Activated naive CD8-positive, alpha-beta T cell (primary cell): Measurements from ENCODE around the gene ACADVL.

Experiments used
- H3K27ac Mint-ChIP-seq: one replicate; pipeline ENCODE4 v1.8.0; 2021; ENCODE audit warnings: mixed read lengths
- H3K27me3 Mint-ChIP-seq: one replicate; pipeline ENCODE4 v1.8.0; 2021; ENCODE audit warnings: mixed read lengths
- H3K36me3 Mint-ChIP-seq: one replicate; pipeline ENCODE4 v1.8.0; 2021; ENCODE audit warnings: mixed read lengths
- H3K4me1 Mint-ChIP-seq: one replicate; pipeline ENCODE4 v1.8.0; 2021; ENCODE audit warnings: low read depth, mixed read lengths
- H3K4me3 Mint-ChIP-seq: one replicate; pipeline ENCODE4 v1.8.0; 2021; ENCODE audit warnings: mild to moderate bottlenecking, mixed read lengths
- H3K9me3 Mint-ChIP-seq: one replicate; pipeline ENCODE4 v1.8.0; 2021; ENCODE audit warnings: low read depth, mixed read lengths

The ACADVL gene

GRCh38 chr17:7233701-7234082 is 14.0 kb downstream of the ACADVL start:
- no peaks in the 10 kb centered on the region for H3K9me3 Mint-ChIP-seq
- peaks cover 49% of the 10 kb centered on the region for H3K4me1 Mint-ChIP-seq
- H3K27ac Mint-ChIP-seq: peak overlapping the region; percentile 95
- no peaks in the 10 kb centered on the region for H3K27me3 Mint-ChIP-seq
- peaks cover 5% of the 10 kb centered on the region for H3K36me3 Mint-ChIP-seq
- H3K4me3 Mint-ChIP-seq: peak overlapping the region; percentile 96

GRCh38 chr17:7234083-7234951 is 14.6 kb downstream of the ACADVL start, which contains the start of gene DVL2:
TSS of gene DVL2 (minus strand) at chr17:7234517. CDS start at chr17:7234262, 255 bp downstream.
- Mint-ChIP-seq H3K4me3 (peak within 1 kb of the TSS; percentile 96), H3K4me1 (peaks cover 49% of the 10 kb centered on the region), H3K36me3 (peaks cover 5% of the 10 kb centered on the region)

GRCh38 chr17:7235693-7236665 is 16.2 kb downstream of the ACADVL start:
- Mint-ChIP-seq H3K27me3 (no peaks in the 10 kb centered on the region), H3K4me3 (peak overlapping the region; percentile 96), H3K4me1 (peaks cover 60% of the 10 kb centered on the region), H3K9me3 (no peaks in the 10 kb centered on the region), H3K36me3 (peaks cover 5% of the 10 kb centered on the region), H3K27ac (peak overlapping the region; percentile 65)

More at GRCh38 chr17:7234083-7234951, 14.6 kb downstream of the ACADVL start, which contains the start of gene DVL2:
- peak within 1 kb of the TSS; percentile 95 for H3K27ac Mint-ChIP-seq
- no peaks in the 10 kb centered on the region for H3K27me3 Mint-ChIP-seq
- no peaks in the 10 kb centered on the region for H3K9me3 Mint-ChIP-seq

GRCh38 chr17:7236808-7237207 is 17.1 kb downstream of the ACADVL start:
- Mint-ChIP-seq H3K4me3 (peak overlapping the region; percentile 97), H3K4me1 (peaks cover 67% of the 10 kb centered on the region), H3K27ac (peak overlapping the region; percentile 65), H3K36me3 (peaks cover 5% of the 10 kb centered on the region), H3K9me3 (no peaks in the 10 kb centered on the region), H3K27me3 (no peaks in the 10 kb centered on the region)

- Mint-ChIP-seq H3K36me3 (peaks cover 2% of the 10 kb centered on the region), H3K4me3 (peak overlapping the region; percentile 97), H3K27me3 (no peaks in the 10 kb centered on the region), H3K9me3 (no peaks in the 10 kb centered on the region), H3K27ac (peak overlapping the region; percentile 65), H3K4me1 (peaks cover 66% of the 10 kb centered on the region)
Measured at GRCh38 chr17:7237266-7237760, 17.6 kb downstream of the ACADVL start.

GRCh38 chr17:7237761-7238419 is 18.2 kb downstream of the ACADVL start:
- Mint-ChIP-seq H3K27ac (peak overlapping the region; percentile 65), H3K36me3 (peaks cover 2% of the 10 kb centered on the region), H3K27me3 (no peaks in the 10 kb centered on the region), H3K4me1 (peaks cover 66% of the 10 kb centered on the region), H3K9me3 (no peaks in the 10 kb centered on the region), H3K4me3 (peak overlapping the region; percentile 97)

- Mint-ChIP-seq H3K36me3 (peaks cover 2% of the 10 kb centered on the region), H3K4me1 (peaks cover 67% of the 10 kb centered on the region), H3K27ac (peak overlapping the region; percentile 91), H3K4me3 (peak overlapping the region; percentile 97), H3K9me3 (no peaks in the 10 kb centered on the region), H3K27me3 (no peaks in the 10 kb centered on the region)
Measured at GRCh38 chr17:7238420-7239090, 18.8 kb downstream of the ACADVL start.

- H3K4me3 Mint-ChIP-seq: peak within 1 kb of the TSS; percentile 97
- H3K27me3 Mint-ChIP-seq: no peaks in the 10 kb centered on the region
- peak within 1 kb of the TSS; percentile 91 for H3K27ac Mint-ChIP-seq
- peaks cover 64% of the 10 kb centered on the region for H3K4me1 Mint-ChIP-seq
- H3K36me3 Mint-ChIP-seq: peaks cover 2% of the 10 kb centered on the region
- no peaks in the 10 kb centered on the region for H3K9me3 Mint-ChIP-seq
Measured at GRCh38 chr17:7239091-7240027, 19.6 kb downstream of the ACADVL start, which contains the start of gene PHF23. TSS of gene PHF23 (minus strand) at chr17:7239457. CDS start at chr17:7239279, 178 bp downstream.

GRCh38 chr17:7240375-7240774 is 20.6 kb downstream of the ACADVL start:
- no peaks in the 10 kb centered on the region for H3K27me3 Mint-ChIP-seq
- H3K4me3 Mint-ChIP-seq: peak overlapping the region; percentile 97
- no peaks in the 10 kb centered on the region for H3K9me3 Mint-ChIP-seq
- peaks cover 54% of the 10 kb centered on the region for H3K4me1 Mint-ChIP-seq
- H3K27ac Mint-ChIP-seq: peak overlapping the region; percentile 79
- H3K36me3 Mint-ChIP-seq: no peaks in the 10 kb centered on the region

GRCh38 chr17:7241090-7241733 is 21.5 kb downstream of the ACADVL start:
- Mint-ChIP-seq H3K9me3 (no peaks in the 10 kb centered on the region), H3K4me1 (peaks cover 46% of the 10 kb centered on the region), H3K27me3 (no peaks in the 10 kb centered on the region), H3K4me3 (peak overlapping the region; percentile 97), H3K27ac (peak overlapping the region; percentile 99), H3K36me3 (no peaks in the 10 kb centered on the region)

GRCh38 chr17:7241783-7242716 is 22.3 kb downstream of the ACADVL start, which contains the start of gene GABARAP:
TSS of gene GABARAP (minus strand) at chr17:7242449. CDS start at chr17:7242330, 119 bp downstream.
- H3K36me3 Mint-ChIP-seq: no peaks in the 10 kb centered on the region
- no peaks in the 10 kb centered on the region for H3K9me3 Mint-ChIP-seq
- peak within 1 kb of the TSS; percentile 99 for H3K27ac Mint-ChIP-seq
- H3K4me3 Mint-ChIP-seq: peak within 1 kb of the TSS; percentile 97
- H3K27me3 Mint-ChIP-seq: no peaks in the 10 kb centered on the region
- H3K4me1 Mint-ChIP-seq: peaks cover 43% of the 10 kb centered on the region
